ENCODE data around the gene CMTM2.
A peak's percentile ranks its signal among the peaks of the same experiment; 100 is the strongest.
"Not testable (repeated sequence)": the region's sequence is repeated elsewhere in the genome, so short reads cannot be mapped to it uniquely, and the experiment has no call there.

CMTM2 gene

GRCh38 chr16:66587881-66588600 lies 8.8 kb downstream of the CMTM2 start:
- no peak for DNase-seq

- peak; percentile 71 for DNase-seq
These were observed 9.9 kb downstream of the CMTM2 start for GRCh38 chr16:66588981-66589713.

GRCh38 chr16:66590322-66590721 lies 11.1 kb downstream of the CMTM2 start:
- peak; percentile 42 for DNase-seq

GRCh38 chr16:66591018-66591417 lies 11.8 kb downstream of the CMTM2 start:
- peak; percentile 42 for DNase-seq

- no peak for DNase-seq
These were observed 13.0 kb downstream of the CMTM2 start for GRCh38 chr16:66592241-66592640.

GRCh38 chr16:66592814-66593213 lies 13.6 kb downstream of the CMTM2 start:
- DNase-seq, result no peak

GRCh38 chr16:66594739-66595138 lies 15.5 kb downstream of the CMTM2 start:
- no peak for DNase-seq

GRCh38 chr16:66596559-66596958 lies 17.3 kb downstream of the CMTM2 start:
- DNase-seq, result not testable (repeated sequence)

- DNase-seq, result no peak
These were observed 18.0 kb downstream of the CMTM2 start for GRCh38 chr16:66596986-66597848.

GRCh38 chr16:66598111-66598510 lies 18.8 kb downstream of the CMTM2 start:
- DNase-seq, result no peak

GRCh38 chr16:66599726-66600125 lies 20.5 kb downstream of the CMTM2 start:
- DNase-seq, result no peak

GRCh38 chr16:66600477-66600876 lies 21.2 kb downstream of the CMTM2 start:
- no peak for DNase-seq

- DNase-seq, result no peak
These were observed 22.2 kb downstream of the CMTM2 start for GRCh38 chr16:66601471-66601870.

GRCh38 chr16:66603537-66604375 lies 24.5 kb downstream of the CMTM2 start:
- peak; percentile 85 for DNase-seq

- DNase-seq, result peak; percentile 89
These were observed 25.3 kb downstream of the CMTM2 start, which contains the start of gene CMTM3 for GRCh38 chr16:66604376-66605176. Gene CMTM3, plus strand, starts transcription at chr16:66604704. Its CDS starts 102 bp downstream, at chr16:66604806.

GRCh38 chr16:66605177-66605978 lies 26.1 kb downstream of the CMTM2 start:
- peak; percentile 76 for DNase-seq

- DNase-seq, result no peak
These were observed 26.9 kb downstream of the CMTM2 start for GRCh38 chr16:66605979-66606751.

- peak; percentile 96 for DNase-seq
These were observed 29.2 kb downstream of the CMTM2 start for GRCh38 chr16:66608241-66609138.

- no peak for DNase-seq
These were observed 29.9 kb downstream of the CMTM2 start for GRCh38 chr16:66609139-66609510.
